AG09309 (cell line): ENCODE data around the gene DDX28.
"Not testable (repeated sequence)": the region's sequence is repeated elsewhere in the genome, so short reads cannot be mapped to it uniquely, and the experiment has no call there.

ENCODE experiments used
- DNase-seq: peaks from one replicate; pipeline ENCODE4 v3.0.0-alpha.2; 2010; ENCODE audit warnings: low read depth
- H3K4me3 ChIP-seq: 2 replicates; pipeline ENCODE4 v1.5.1; 2011; ENCODE audit warnings: mild to moderate bottlenecking, low read depth, low read length, moderate library complexity; ENCODE audit not compliant: control insufficient read depth
- CTCF ChIP-seq: IDR thresholded peaks from 2 replicates; pipeline ENCODE4 v1.5.1; 2011; ENCODE audit warnings: mild to moderate bottlenecking, low read depth, low read length, inconsistent platforms; ENCODE audit not compliant: insufficient read depth, control insufficient read depth; ENCODE audit errors: missing control alignments

DDX28 gene

GRCh38 chr16:68022278-68022727 is 729 bp downstream of the DDX28 start:
- no peak for TF ChIP-seq CTCF
- DNase-seq, result no peak
- H3K4me3 ChIP-seq, result peak overlapping the region; percentile 81

GRCh38 chr16:68021490-68021889 is 1.5 kb downstream of the DDX28 start:
- H3K4me3 ChIP-seq, result no peak overlapping the region
- DNase-seq, result no peak
- no peak for TF ChIP-seq CTCF

GRCh38 chr16:68019167-68019680 is 3.8 kb downstream of the DDX28 start:
- no peak overlapping the region for H3K4me3 ChIP-seq
- no peak for TF ChIP-seq CTCF
- DNase-seq, result no peak

- no peak for TF ChIP-seq CTCF
- DNase-seq, result no peak
- no peak within 1 kb of the TSS for H3K4me3 ChIP-seq
These were observed 7.4 kb downstream of the DDX28 start, which contains the start of gene DPEP2NB for GRCh38 chr16:68015681-68016080. TSS of gene DPEP2NB (minus strand) at chr16:68015911. CDS start at chr16:68015770, 141 bp downstream.

- H3K4me3 ChIP-seq, result no peak overlapping the region
- DNase-seq, result no peak
- TF ChIP-seq CTCF, result no peak
These were observed 9.6 kb downstream of the DDX28 start for GRCh38 chr16:68013440-68013839.

- not testable (repeated sequence) for DNase-seq, H3K4me3 ChIP-seq
These were observed 13.2 kb downstream of the DDX28 start for GRCh38 chr16:68009872-68010271.

GRCh38 chr16:68009157-68009735 is 13.8 kb downstream of the DDX28 start:
- no peak for TF ChIP-seq CTCF
- no peak for DNase-seq
- H3K4me3 ChIP-seq, result no peak overlapping the region
